AG09319 (cell line): Measurements from ENCODE around the gene KRT8.
"Not testable (repeated sequence)": the region's sequence is repeated elsewhere in the genome, so short reads cannot be mapped to it uniquely, and the experiment has no call there.

Experiments
- DNase-seq: peaks from one replicate; pipeline ENCODE4 v3.0.0-alpha.2; 2010; ENCODE audit warnings: low read depth; ENCODE audit errors: extremely low read depth
- TF ChIP-seq, protein P1 (sequence below): IDR thresholded peaks from 2 replicates; pipeline ENCODE4 v1.5.1; 2011; ENCODE audit warnings: low read depth, mild to moderate bottlenecking, inconsistent platforms, low read length, moderate library complexity

Gene KRT8

DNA sequence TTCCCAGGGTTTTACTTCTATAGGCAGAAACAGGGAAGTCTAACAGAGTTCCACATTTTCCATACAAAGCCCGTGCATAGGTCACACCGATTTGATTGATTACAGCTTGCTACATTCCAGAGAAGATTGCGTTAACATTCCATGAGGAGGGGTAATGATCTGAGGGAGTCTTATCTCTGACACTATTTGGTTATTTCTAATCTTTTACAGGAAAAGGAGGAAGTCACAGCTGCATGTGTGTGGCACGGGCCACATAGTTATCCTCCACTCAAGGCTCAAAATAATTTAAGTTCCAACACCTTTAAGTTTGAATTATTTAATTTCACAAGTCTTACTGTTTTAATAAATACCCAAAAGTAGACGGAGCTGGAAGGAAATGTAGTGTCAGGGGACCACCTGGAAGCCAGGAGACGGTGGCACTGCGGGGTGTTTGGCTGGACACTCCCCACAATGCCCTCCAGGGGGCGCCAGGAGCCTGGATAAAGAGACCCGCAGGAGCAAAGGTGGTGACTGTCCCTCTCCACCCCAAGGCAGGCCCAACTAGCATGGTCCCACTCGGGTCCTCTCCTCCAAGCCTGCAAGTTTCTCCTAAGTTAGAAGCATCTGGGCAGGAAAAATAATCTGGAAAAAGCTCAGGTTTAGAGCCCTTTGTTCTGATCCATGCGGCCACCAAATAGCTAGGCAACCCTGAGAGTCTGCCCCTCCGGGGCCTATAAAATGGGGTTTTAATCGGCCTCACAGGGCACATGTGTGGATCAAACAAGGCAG, 20.2 kb downstream of the KRT8 start:
- TF ChIP-seq, protein P1, sequence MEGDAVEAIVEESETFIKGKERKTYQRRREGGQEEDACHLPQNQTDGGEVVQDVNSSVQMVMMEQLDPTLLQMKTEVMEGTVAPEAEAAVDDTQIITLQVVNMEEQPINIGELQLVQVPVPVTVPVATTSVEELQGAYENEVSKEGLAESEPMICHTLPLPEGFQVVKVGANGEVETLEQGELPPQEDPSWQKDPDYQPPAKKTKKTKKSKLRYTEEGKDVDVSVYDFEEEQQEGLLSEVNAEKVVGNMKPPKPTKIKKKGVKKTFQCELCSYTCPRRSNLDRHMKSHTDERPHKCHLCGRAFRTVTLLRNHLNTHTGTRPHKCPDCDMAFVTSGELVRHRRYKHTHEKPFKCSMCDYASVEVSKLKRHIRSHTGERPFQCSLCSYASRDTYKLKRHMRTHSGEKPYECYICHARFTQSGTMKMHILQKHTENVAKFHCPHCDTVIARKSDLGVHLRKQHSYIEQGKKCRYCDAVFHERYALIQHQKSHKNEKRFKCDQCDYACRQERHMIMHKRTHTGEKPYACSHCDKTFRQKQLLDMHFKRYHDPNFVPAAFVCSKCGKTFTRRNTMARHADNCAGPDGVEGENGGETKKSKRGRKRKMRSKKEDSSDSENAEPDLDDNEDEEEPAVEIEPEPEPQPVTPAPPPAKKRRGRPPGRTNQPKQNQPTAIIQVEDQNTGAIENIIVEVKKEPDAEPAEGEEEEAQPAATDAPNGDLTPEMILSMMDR: peak; percentile 90
- no peak for DNase-seq

DNA sequence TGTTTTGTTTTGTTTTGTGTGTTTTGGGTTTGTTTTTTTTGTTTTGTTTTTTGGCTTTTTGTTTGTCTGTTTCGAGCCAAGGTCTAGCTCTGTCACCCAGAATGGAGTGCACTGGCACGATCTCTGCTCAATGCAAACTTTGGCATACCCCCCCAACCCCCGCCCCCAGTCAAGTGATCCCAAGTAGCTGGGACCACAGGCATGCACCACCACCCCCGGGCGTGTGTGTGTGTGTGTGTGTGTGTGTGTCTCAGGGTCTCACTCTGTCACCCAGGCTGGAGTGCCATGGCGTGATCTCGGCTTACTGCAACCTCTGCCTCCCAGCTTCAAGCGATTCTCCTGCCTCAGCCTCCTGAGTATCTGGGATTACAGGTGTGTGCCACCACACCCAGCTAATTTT, 24.4 kb downstream of the KRT8 start:
- not testable (repeated sequence) for DNase-seq

DNA sequence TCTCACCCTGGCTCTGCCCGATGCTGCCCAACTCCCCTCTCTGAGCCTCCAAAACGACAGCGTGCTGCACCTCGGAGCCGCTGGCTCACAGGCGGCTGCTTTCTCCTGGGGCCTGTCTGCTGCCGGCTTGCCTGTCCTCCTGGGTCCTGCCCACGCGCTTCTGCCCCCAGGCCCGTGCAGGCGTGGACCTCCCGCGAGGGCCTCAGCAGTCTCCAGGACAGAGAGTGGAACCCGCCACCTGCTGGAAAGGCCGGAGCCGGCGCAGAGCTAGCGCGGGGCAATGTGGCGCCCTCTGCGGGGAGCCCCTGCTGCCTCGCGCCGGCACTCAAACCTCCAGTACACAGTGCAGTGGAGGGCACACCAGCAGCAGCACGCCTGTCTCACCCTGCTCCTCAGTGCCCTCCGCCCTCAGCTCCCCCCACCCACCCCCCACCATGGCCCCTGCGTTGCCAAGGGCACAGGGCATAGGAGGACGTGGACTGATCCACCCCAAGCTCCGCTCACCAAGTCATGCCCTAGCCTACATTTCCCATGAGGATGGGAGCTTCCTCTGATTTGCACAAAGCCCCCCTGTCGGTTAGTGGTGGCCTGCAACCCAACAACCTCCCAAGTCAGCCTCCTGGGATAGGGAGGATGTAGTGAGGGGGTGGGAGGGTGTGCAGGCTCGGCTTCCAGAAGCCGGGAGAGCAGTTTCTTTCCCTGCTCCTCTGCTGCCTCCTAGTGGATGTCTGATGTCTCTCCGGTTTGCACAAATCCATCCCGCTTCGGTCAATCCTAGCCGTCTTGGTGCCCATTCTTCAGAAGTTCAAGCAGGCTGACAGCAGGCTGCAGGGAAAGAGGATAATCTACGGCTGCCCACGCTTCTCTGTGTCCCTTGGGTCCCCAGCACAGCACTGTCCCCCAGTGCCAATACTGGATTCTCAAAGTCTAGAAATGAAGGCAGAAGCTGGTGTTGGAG, 25.2 kb downstream of the KRT8 start:
- peak; percentile 69 for DNase-seq
- TF ChIP-seq, protein P1: peak; percentile 89

DNA sequence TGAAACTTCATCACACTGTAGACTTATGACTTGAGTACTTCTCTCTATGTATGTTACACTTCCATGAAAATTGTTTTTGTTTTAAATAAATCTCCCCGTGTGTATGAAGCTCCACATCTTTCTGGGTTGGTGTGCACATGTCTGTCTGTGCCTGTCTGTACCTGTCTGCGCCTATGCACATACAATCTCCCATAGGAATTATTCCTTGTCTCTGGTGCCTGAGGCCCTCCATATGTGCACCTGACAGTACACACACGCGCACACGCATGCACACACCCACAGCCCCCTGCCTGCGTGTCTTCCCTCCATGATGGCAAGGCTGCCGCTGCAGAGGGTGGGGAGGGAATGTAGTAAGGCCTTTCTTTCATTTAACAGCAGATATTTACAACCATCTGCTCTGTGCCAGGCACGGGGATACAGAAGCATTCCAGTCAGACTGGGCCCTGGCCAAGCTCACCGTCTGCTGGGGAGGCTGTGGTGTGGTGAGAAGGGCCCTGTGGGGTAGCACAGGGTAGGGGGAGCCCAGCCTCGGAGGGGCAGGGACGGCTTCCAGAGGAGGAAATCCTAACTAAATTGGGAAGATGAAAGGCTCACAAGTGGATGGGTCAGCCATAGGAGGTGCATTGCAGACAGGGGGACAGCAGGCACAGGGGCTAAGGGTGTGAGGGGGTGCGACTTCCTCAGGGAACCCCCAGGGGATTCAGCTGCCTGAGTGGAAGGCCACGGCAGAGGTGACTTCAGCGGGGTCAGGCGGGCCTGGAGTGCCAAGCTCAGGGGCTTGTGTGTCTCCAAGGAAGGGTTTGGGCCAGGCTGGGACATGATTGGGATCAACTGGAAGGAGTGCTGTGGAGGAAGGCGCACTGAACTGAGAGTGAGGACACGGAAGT, 26.1 kb downstream of the KRT8 start:
- DNase-seq: no peak
- TF ChIP-seq, protein P1: no peak

DNA sequence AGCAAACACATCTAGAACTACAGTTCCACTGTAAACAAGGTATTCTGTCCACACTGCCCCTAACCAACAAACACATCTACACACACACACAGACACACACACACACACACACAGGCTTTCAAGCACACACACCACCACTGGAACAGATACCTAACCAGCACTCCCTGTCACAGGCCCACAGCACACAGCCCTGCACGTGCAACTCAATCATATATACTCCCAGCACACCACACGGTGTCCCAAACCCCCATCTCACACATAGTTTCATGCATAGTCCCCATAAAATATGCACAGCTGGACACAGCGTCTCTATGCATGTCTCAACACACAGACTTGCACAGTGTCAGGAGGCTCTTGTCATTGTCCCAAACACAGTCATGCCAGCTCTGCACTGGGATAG, 27.6 kb downstream of the KRT8 start:
- DNase-seq: no peak
- TF ChIP-seq, protein P1: no peak

DNA sequence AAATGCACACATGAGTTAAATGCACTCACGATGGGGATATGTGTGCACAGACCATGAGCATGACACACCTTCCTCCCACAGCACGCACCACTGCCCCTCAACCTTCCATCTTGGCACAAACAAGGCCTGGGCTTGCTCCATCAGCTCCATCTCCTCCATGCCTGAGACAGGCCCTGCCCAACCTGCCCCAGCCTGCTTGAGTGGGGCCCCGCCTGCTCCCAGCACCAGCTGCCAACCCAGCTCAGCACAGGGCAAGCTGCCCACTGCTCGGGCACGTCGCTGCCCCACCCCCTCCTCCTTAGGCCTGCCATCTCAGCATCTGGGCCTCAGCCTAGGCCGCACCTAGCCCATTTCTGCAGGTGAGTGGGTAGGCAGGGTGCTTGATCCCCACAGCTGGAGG, 28.5 kb downstream of the KRT8 start:
- DNase-seq: no peak
- TF ChIP-seq, protein P1: no peak
